ENCODE data around the gene SYT10.

- TF ChIP-seq CTCF (IDR thresholded peaks at IDR 0.05) (no peak), POLR2A (IDR thresholded peaks at IDR 0.05) (no peak), POLR2AphosphoS5 (IDR thresholded peaks at IDR 0.05; ENCODE audit: insufficient read depth in 1 of 2, low read depth in 1 of 2) (no peak)
These were observed 8.0 kb downstream of the SYT10 start for GRCh38 chr12:33431648-33432047.
